H1 (cell line): ENCODE data around the gene ACP4. TPM values are rescaled to one million over a fixed set of nuclear protein-coding genes. Genes with fewer than 3 reads are reported as not detected.

Experiments
- CTCF ChIA-PET: fragments of 300-600 bp; sonication (Branson Sonifier 250); formaldehyde crosslinking; loops from one replicate; lab custom pipeline; 2021; ENCODE audit not compliant: partially characterized antibody; lab: Charles Lee
- POLR2A ChIA-PET: fragments of 300-600 bp; sonication (Branson Sonifier 250); formaldehyde crosslinking; loops from one replicate; lab custom pipeline; 2021; ENCODE audit warnings: inconsistent platforms; ENCODE audit not compliant: partially characterized antibody; lab: Charles Lee
- DNase-seq, 2 experiments: peaks; one replicate each; pipeline versions ENCODE4 v3.0.0 to v3.0.0-alpha.2; 2010 to 2022; ENCODE audit warnings: low spot score in 2 of 2, low read depth in 1 of 2, mixed read lengths in 1 of 2
- FAIRE-seq: peaks from 2 replicates; lab custom pipeline; 2011; peaks lifted over from hg19 to GRCh38; lab: Jason Lieb, UNC
- H2AFZ ChIP-seq: 2 replicates; pipeline ENCODE4 v1.8.1; 2012; ENCODE audit warnings: low read length, inconsistent platforms
- H2AK5ac ChIP-seq: 2 replicates; pipeline ENCODE4 v1.6.1; 2013; ENCODE audit warnings: low read depth, low read length
- H2BK120ac ChIP-seq: replicated peaks from 2 replicates; pipeline ENCODE3; 2013; ENCODE audit warnings: low read depth, low read length, inconsistent platforms
- H2BK12ac ChIP-seq: 2 replicates; pipeline ENCODE4 v1.6.1; 2013; ENCODE audit warnings: low read depth, low read length
- H2BK15ac ChIP-seq: 2 replicates; pipeline ENCODE4 v1.6.1; 2013; ENCODE audit warnings: low read length
- H2BK20ac ChIP-seq: 2 replicates; pipeline ENCODE4 v1.6.1; 2013; ENCODE audit warnings: low read length
- H2BK5ac ChIP-seq: 2 replicates; pipeline ENCODE4 v1.6.1; 2013; ENCODE audit warnings: low read depth, low read length
- H3K14ac ChIP-seq: 2 replicates; pipeline ENCODE4 v1.6.1; 2013; ENCODE audit warnings: inconsistent platforms; ENCODE audit not compliant: insufficient read length
- H3K18ac ChIP-seq: 2 replicates; pipeline ENCODE4 v1.6.1; 2013; ENCODE audit warnings: low read length; ENCODE audit errors: extremely low read depth
- H3K23ac ChIP-seq: 2 replicates; pipeline ENCODE4 v1.6.1; 2013; ENCODE audit warnings: inconsistent platforms; ENCODE audit not compliant: insufficient read length
- H3K23me2 ChIP-seq: 2 replicates; pipeline ENCODE4 v1.6.1; 2013; ENCODE audit warnings: low read depth, low read length
- H3K27ac ChIP-seq: 2 replicates; pipeline ENCODE4 v1.6.1; 2011; ENCODE audit warnings: low read depth, low read length, inconsistent platforms
- H3K27me3 ChIP-seq, 4 experiments: replicated peaks in 1 of 4; 1 replicate in 1 of 4; 2 replicates in 3 of 4; pipeline versions ENCODE4 v1.6.1 to v1.8.1; 2011 to 2013; ENCODE audit warnings: low read length in 3 of 4, mild to moderate bottlenecking in 3 of 4, inconsistent platforms in 2 of 4, mixed read lengths in 2 of 4, moderate library complexity in 1 of 4; ENCODE audit not compliant: control insufficient read depth in 3 of 4, insufficient read depth in 3 of 4; ENCODE audit errors: extremely low read depth in 1 of 4
- H3K36me3 ChIP-seq, 4 experiments: 2 replicates each; pipeline versions ENCODE4 v1.6.1 to v1.8.1; 2011 to 2013; ENCODE audit warnings: mild to moderate bottlenecking in 4 of 4, low read length in 3 of 4, moderate library complexity in 2 of 4, control low read depth in 1 of 4, inconsistent platforms in 1 of 4; ENCODE audit not compliant: insufficient read depth in 4 of 4, control insufficient read depth in 2 of 4
- H3K4ac ChIP-seq: replicated peaks from 2 replicates; pipeline ENCODE3; 2013; ENCODE audit warnings: low read length, low read depth, mixed read lengths, inconsistent platforms; ENCODE audit not compliant: insufficient read length
- H3K4me1 ChIP-seq, 4 experiments: replicated peaks in 1 of 4; 1 replicate in 1 of 4; 2 replicates in 3 of 4; pipeline versions ENCODE4 v1.6.1 to v1.8.1; 2011 to 2013; ENCODE audit warnings: low read length in 3 of 4, inconsistent platforms in 2 of 4, mixed read lengths in 1 of 4; ENCODE audit not compliant: insufficient read depth in 4 of 4, control insufficient read depth in 3 of 4
- H3K4me2 ChIP-seq, 2 experiments: 2 replicates each; pipeline versions ENCODE4 v1.6.1 to v1.8.1; 2011 to 2013; ENCODE audit warnings: low read depth in 2 of 2, low read length in 2 of 2, control low read depth in 1 of 2, inconsistent platforms in 1 of 2, mild to moderate bottlenecking in 1 of 2; ENCODE audit not compliant: insufficient read depth in 1 of 2
- H3K4me3 ChIP-seq, 4 experiments: fragments of 200-600, 300-600 bp in 1 of 4; sonication (generic), shearing (Covaris generic), sonication (Bioruptor Twin) in 1 of 4; 2 replicates each; pipeline versions ENCODE4 v1.5.1 to v1.8.1; 2011 to 2016; ENCODE audit warnings: low read length in 4 of 4, low read depth in 3 of 4, control low read depth in 2 of 4, inconsistent platforms in 2 of 4, mild to moderate bottlenecking in 2 of 4, mixed read lengths in 1 of 4, moderate library complexity in 1 of 4; ENCODE audit not compliant: insufficient read depth in 2 of 4; ENCODE audit errors: extremely low read depth in 1 of 4
- H3K56ac ChIP-seq: replicated peaks from 2 replicates; pipeline ENCODE3; 2013; ENCODE audit warnings: low read depth, mild to moderate bottlenecking, mixed read lengths, low read length, inconsistent platforms; ENCODE audit not compliant: insufficient read length
- H3K79me1 ChIP-seq: 2 replicates; pipeline ENCODE4 v1.6.1; 2013; ENCODE audit warnings: low read depth, low read length, control low read depth
- H3K79me2 ChIP-seq, 2 experiments: 2 replicates each; pipeline versions ENCODE4 v1.6.1 to v1.8.1; 2012 to 2013; ENCODE audit warnings: low read length in 2 of 2, mild to moderate bottlenecking in 2 of 2, inconsistent platforms in 1 of 2; ENCODE audit not compliant: insufficient read depth in 2 of 2, control insufficient read depth in 1 of 2
- H3K9ac ChIP-seq, 4 experiments: replicated peaks in 1 of 4; 1 replicate in 1 of 4; 2 replicates in 3 of 4; pipeline versions ENCODE4 v1.6.1 to v1.8.1; 2011 to 2013; ENCODE audit warnings: low read depth in 3 of 4, low read length in 3 of 4, control low read depth in 2 of 4, mild to moderate bottlenecking in 2 of 4, moderate library complexity in 2 of 4, inconsistent platforms in 1 of 4; ENCODE audit errors: extremely low read depth in 1 of 4
- H3K9me3 ChIP-seq, 2 experiments: 2 replicates each; pipeline versions ENCODE4 v1.6.1 to v1.8.1; 2012 to 2013; ENCODE audit warnings: mild to moderate bottlenecking in 2 of 2, moderate library complexity in 2 of 2, control low read depth in 1 of 2, inconsistent platforms in 1 of 2, low read depth in 1 of 2, low read length in 1 of 2, mixed read lengths in 1 of 2; ENCODE audit not compliant: insufficient read depth in 2 of 2
- H4K20me1 ChIP-seq, 2 experiments: replicated peaks in 1 of 2; 2 replicates each; pipeline versions ENCODE3 to v1.8.1; 2011 to 2013; ENCODE audit warnings: inconsistent platforms in 2 of 2, low read length in 2 of 2, mild to moderate bottlenecking in 1 of 2; ENCODE audit not compliant: insufficient read depth in 2 of 2, control insufficient read depth in 1 of 2
- H4K5ac ChIP-seq: 2 replicates; pipeline ENCODE4 v1.6.1; 2013; ENCODE audit warnings: low read length, low read depth, mixed read lengths, inconsistent platforms; ENCODE audit not compliant: insufficient read length
- H4K8ac ChIP-seq: 2 replicates; pipeline ENCODE4 v1.8.0; 2013; ENCODE audit warnings: mild to moderate bottlenecking, moderate library complexity, low read length, inconsistent platforms; ENCODE audit not compliant: insufficient read depth; ENCODE audit errors: extremely low read depth
- H4K91ac ChIP-seq: replicated peaks from 2 replicates; pipeline ENCODE3; 2013; ENCODE audit warnings: low read length, mixed read lengths, inconsistent platforms; ENCODE audit not compliant: insufficient read length
- CTBP2 ChIP-seq: IDR thresholded peaks from 2 replicates; pipeline ENCODE4 v1.7.0; 2011; ENCODE audit warnings: borderline replicate concordance, mild to moderate bottlenecking, moderate library complexity, mixed read lengths, low read length; ENCODE audit not compliant: insufficient read depth, insufficient read length
- GTF2F1 ChIP-seq: IDR thresholded peaks from 2 replicates; pipeline ENCODE4 v1.6.1; 2012; ENCODE audit warnings: low read depth, low read length, improper control_type of control experiment, borderline replicate concordance
- HDAC2 ChIP-seq, 2 experiments: fragments of 300-600 bp in 1 of 2; sonication (generic) in 1 of 2; IDR thresholded peaks; 2 replicates each; pipeline ENCODE4 v1.6.1; 2011 to 2012; ENCODE audit warnings: low read depth in 2 of 2, low read length in 2 of 2, mild to moderate bottlenecking in 2 of 2, moderate library complexity in 2 of 2, borderline replicate concordance in 1 of 2, inconsistent platforms in 1 of 2
- KDM1A ChIP-seq: fragments of 200-600, 300-600 bp; sonication (generic); IDR thresholded peaks from 2 replicates; pipeline ENCODE4 v1.7.1; 2016; ENCODE audit warnings: mild to moderate bottlenecking, low read length, borderline replicate concordance
- MAFK ChIP-seq: IDR thresholded peaks from 2 replicates; pipeline ENCODE4 v1.6.1; 2012; ENCODE audit warnings: low read depth, mild to moderate bottlenecking, improper control_type of control experiment, low read length
- SIRT6 ChIP-seq: IDR thresholded peaks from one replicate; pipeline ENCODE4 v1.7.1; 2012; ENCODE audit warnings: low read length, inconsistent platforms
- SUZ12 ChIP-seq: fragments of 200-600 bp; sonication (generic); IDR thresholded peaks from 2 replicates; pipeline ENCODE4 v1.6.1; 2012; ENCODE audit warnings: mild to moderate bottlenecking, inconsistent platforms, low read length, moderate library complexity, mixed read lengths
- TAF1 ChIP-seq: IDR thresholded peaks from 2 replicates; pipeline ENCODE4 v1.6.1; 2011; ENCODE audit warnings: mild to moderate bottlenecking, low read depth, low read length
- ZNF274 ChIP-seq: IDR thresholded peaks from 2 replicates; pipeline ENCODE4 v1.7.0; 2012; ENCODE audit warnings: low read length, borderline replicate concordance; ENCODE audit errors: extremely low read depth
- WGBS, 2 experiments: shearing (Covaris generic) in 1 of 2; methylation state at CpG; one replicate each; pipeline versions ENCODE4 v1.1.6 to v1.1.7; 2013 to 2015; ENCODE audit warnings: low lambda C conversion rate in 2 of 2, mixed read lengths in 2 of 2, inconsistent platforms in 1 of 2, low coverage in 1 of 2, missing lambda C conversion rate in 1 of 2; ENCODE audit not compliant: insufficient replicate concordance in 2 of 2, insufficient coverage in 1 of 2, insufficient read length in 1 of 2; ENCODE audit errors: extremely low coverage in 1 of 2, missing lambda C conversion rate in 1 of 2; 5-methylcytosine and 5-hydroxymethylcytosine counted together
- long read RNA-seq, 2 experiments: library from RNA in 1 of 2; library from capped mRNA in 1 of 2; stranded (forward); transcript quantifications; one replicate each; pipeline ENCODE4 v2.0.0, GENCODE V29; 2021; ENCODE audit warnings: inconsistent platforms in 1 of 2
- polyA minus RNA-seq, 3 experiments: library from RNA; depleted of rRNA, polyadenylated mRNA; stranded (reverse); fragments of >200 nt; gene quantifications; 1 replicate in 2 of 3; 2 replicates in 1 of 3; pipeline ENCODE4 v1.2.3, GENCODE V29; 2011
- polyA plus RNA-seq, 7 experiments: library from polyadenylated mRNA; depleted of rRNA in 3 of 7; stranded (reverse) in 5 of 7; unstranded in 2 of 7; fragments of >200 nt in 5 of 7; fragments of 200-250 nt in 2 of 7; gene quantifications; 1 replicate in 5 of 7; 2 replicates in 1 of 7; 4 replicates in 1 of 7; pipeline versions ENCODE4 v1.2.1 to v1.2.3, GENCODE V29; 2011 to 2013; ENCODE audit warnings: missing spikeins in 2 of 7, mixed read lengths in 2 of 7
- total RNA-seq: library from RNA; stranded (reverse); fragmentation: NEBNext Ultra II Directional; extraction: Animal tissue kit (Norgen Biotek cat#: 25700); gene quantifications from 2 replicates; pipeline ENCODE4 v1.2.1, GENCODE V29; 2021
- TF ChIP-seq, protein P1 (sequence below): IDR thresholded peaks from 2 replicates; pipeline ENCODE4 v1.6.1; 2012; ENCODE audit warnings: inconsistent platforms

The ACP4 gene
- total RNA-seq (not detected in 2 replicates), polyA plus RNA-seq (2011; rRNA removed) (not detected in 2 replicates), polyA minus RNA-seq (2011; rRNA and poly(A)+ RNA removed) (not detected in 2 replicates)
- polyA plus RNA-seq (2011; cell fraction: cytosol; rRNA removed): not detected
- polyA plus RNA-seq (2011; cell fraction: nucleus; rRNA removed): not detected
- not detected in 4 replicates for polyA plus RNA-seq (2012, experiment 1 of 2)
- not detected for polyA plus RNA-seq (2012, experiment 2 of 2)
- polyA plus RNA-seq (2013, experiment 1 of 2): not detected
- not detected for polyA plus RNA-seq (2013, experiment 2 of 2)
- not detected for polyA minus RNA-seq (2011; cell fraction: cytosol; rRNA and poly(A)+ RNA removed)
- not detected for polyA minus RNA-seq (2011; cell fraction: nucleus; rRNA and poly(A)+ RNA removed)
- long read RNA-seq, experiment 1: 0 reads
- long read RNA-seq, experiment 2: 0 reads

- no peak within 1 kb of the TSS for H3K4me2 ChIP-seq
- no peak for DNase-seq
These were observed at the start of gene ACP4 for GRCh38 chr19:50790396-50790795. Gene ACP4, plus strand, starts transcription at chr19:50790415. Its CDS starts 0 bp downstream, at chr19:50790415.

More at GRCh38 chr19:50790396-50790795, at the start of gene ACP4:
- no peak within 1 kb of the TSS; the same call in 1 of the 2 replicates for H2AK5ac ChIP-seq
- H3K56ac ChIP-seq: peak within 1 kb of the TSS; percentile 13
- CTCF ChIA-PET: interaction anchor here (0.6 to 1.1 kb wide), 4 partner anchors 64 to 233 kb away, joined by 3 to 4 read pairs (median 3); partner anchors contain the start of gene KLK3
- H4K91ac ChIP-seq: no peak within 1 kb of the TSS
- no peaks in the 10 kb centered on the region for H3K79me1 ChIP-seq
- FAIRE-seq: no peak
- H3K36me3 ChIP-seq: no peaks in the 10 kb centered on the region; a peak in 1 of 8 replicates
- H3K14ac ChIP-seq: no peak within 1 kb of the TSS
- H2AFZ ChIP-seq: no peak within 1 kb of the TSS
- H3K4me3 ChIP-seq: no peak within 1 kb of the TSS
- H3K4me1 ChIP-seq: peaks cover 0 to 14% (median 4%) of the 10 kb centered on the region in 4 experiments; a peak in 5 of 7 replicates
- TF ChIP-seq, protein P1, sequence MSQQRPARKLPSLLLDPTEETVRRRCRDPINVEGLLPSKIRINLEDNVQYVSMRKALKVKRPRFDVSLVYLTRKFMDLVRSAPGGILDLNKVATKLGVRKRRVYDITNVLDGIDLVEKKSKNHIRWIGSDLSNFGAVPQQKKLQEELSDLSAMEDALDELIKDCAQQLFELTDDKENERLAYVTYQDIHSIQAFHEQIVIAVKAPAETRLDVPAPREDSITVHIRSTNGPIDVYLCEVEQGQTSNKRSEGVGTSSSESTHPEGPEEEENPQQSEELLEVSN: no peak
- TF ChIP-seq GTF2F1 (no peak), SIRT6 (no peak), ZNF274 (no peak), TAF1 (no peak), SUZ12 (no peak), CTBP2 (no peak), HDAC2 (IDR thresholded peaks at IDR 0.05; ENCODE audit: borderline replicate concordance in 1 of 2, low read depth in 2 of 2, low read length in 2 of 2) (no peak), MAFK (no peak), KDM1A (no peak)
- no peak within 1 kb of the TSS for H2BK5ac ChIP-seq
- H3K4ac ChIP-seq: no peak within 1 kb of the TSS
- H3K27me3 ChIP-seq: peaks cover 0 to 5% (median 0%) of the 10 kb centered on the region in 4 experiments; a peak in 1 of 7 replicates
- H3K27ac ChIP-seq: no peak within 1 kb of the TSS
- H3K79me2 ChIP-seq: no peaks in the 10 kb centered on the region
- H4K8ac ChIP-seq: no peak within 1 kb of the TSS; the same call in 1 of the 2 replicates
- peaks cover 7 to 10% of the 10 kb centered on the region in 2 experiments for H4K20me1 ChIP-seq
- no peak within 1 kb of the TSS for H4K5ac ChIP-seq
- no peak within 1 kb of the TSS for H2BK120ac ChIP-seq
- H3K23me2 ChIP-seq: no peaks in the 10 kb centered on the region; the same call in 1 of the 2 replicates
- no peak within 1 kb of the TSS for H2BK20ac ChIP-seq
- H2BK12ac ChIP-seq: no peak within 1 kb of the TSS
- no peak within 1 kb of the TSS for H3K9ac ChIP-seq
- no peak within 1 kb of the TSS for H3K23ac ChIP-seq
- no peaks in the 10 kb centered on the region for H3K9me3 ChIP-seq
- no peak within 1 kb of the TSS for H2BK15ac ChIP-seq
- WGBS, 2 experiments: 93% methylated on average over 11 of the region's 15 CpGs; no CpG with 5 or more reads in 1 of the 2 experiments
- POLR2A ChIA-PET: interaction anchor here (0.7 to 11.1 kb wide), 5 partner anchors 10 to 224 kb away, joined by 3 to 221 read pairs (median 3); no protein-coding TSS in a partner anchor
- no peak within 1 kb of the TSS for H3K18ac ChIP-seq
